Measurements from ENCODE around the gene B3GAT1. TPM values are rescaled to one million over a fixed set of nuclear protein-coding genes. Genes with fewer than 3 reads are reported as not detected.
"Not testable (repeated sequence)": the region's sequence is repeated elsewhere in the genome, so short reads cannot be mapped to it uniquely, and the experiment has no call there.

B3GAT1 gene, protein sequence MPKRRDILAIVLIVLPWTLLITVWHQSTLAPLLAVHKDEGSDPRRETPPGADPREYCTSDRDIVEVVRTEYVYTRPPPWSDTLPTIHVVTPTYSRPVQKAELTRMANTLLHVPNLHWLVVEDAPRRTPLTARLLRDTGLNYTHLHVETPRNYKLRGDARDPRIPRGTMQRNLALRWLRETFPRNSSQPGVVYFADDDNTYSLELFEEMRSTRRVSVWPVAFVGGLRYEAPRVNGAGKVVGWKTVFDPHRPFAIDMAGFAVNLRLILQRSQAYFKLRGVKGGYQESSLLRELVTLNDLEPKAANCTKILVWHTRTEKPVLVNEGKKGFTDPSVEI
- 0.16 and 0.28 TPM in 2 replicates for total RNA-seq

DNA sequence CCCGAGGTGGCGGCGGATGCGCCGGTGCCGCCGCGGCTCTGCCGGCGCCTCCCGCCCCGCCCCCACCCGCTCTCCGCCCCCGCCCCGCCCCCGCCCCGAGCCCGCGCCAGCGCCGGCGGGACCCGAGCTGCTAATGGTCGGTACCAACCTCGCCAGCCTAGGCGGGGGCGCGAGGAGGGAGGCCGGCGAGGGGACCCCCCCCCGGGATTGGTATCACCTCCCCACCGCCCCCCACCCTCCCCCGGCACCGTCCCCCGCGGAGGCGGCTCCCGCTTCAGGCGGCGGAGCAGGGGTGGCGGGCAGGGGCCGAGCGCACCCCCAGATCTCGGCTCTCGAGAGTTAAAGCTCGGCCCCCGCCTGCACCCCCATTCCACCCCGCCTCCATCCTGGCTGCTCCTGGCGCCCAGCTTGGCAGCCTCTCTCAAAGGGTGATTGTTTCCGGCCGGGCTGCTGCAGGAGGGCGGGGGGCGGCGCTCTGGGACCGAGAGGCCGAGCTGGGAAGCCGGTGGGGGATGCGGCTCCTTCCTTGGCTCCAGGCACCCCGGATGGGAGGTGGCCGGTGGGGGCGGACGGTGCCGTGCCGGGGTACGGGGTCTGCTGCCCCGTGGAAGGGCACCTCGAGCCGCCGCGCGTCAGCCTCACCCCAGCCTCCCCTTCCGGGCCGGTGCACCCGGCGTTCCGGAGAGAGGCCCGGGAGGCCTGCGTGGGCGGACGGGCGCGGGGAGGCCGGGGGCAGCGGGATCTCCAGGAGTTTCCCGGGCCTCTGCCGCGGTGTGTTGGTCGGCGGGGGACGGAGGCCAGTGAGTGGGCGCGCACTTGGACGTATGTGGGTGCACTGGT is at the start of gene B3GAT1:
TSS of gene B3GAT1 (minus strand) at position 40 of the 840 bp plus-strand sequence. CDS start 24,583 bp downstream, outside the sequence.
- peaks cover 71% of the 10 kb centered on the region for H3K27me3 Mint-ChIP-seq
- peak; percentile 71 for DNase-seq

DNA sequence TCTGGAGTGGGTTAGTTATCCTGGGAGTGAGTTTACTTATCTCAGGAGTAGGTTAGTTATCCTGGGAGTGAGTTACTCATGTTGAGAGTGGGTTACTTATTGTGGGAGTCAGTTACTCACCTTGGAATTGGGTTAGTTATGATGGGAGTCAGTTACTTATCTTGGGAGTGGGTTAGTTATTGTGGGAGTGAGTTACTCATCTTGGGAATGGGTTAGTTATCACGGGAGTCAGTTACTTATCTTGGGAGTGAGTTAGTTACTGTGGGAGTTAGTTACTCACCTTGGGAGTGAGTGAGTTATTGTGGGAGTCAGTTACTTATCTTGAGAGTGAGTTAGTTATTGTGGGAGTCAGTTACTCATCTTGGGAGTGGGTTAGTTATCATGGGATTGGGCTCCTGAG is 49.6 kb upstream of the B3GAT1 start:
- no peak for DNase-seq
- intact Hi-C loops (cut with micrococcal nuclease) = no loop called here
- no peak overlapping the region for H3K4me3 Mint-ChIP-seq
- no peaks in the 10 kb centered on the region for H3K9me3 Mint-ChIP-seq
- peaks cover 11% of the 10 kb centered on the region for H3K27me3 Mint-ChIP-seq
- no peak overlapping the region for H3K27ac Mint-ChIP-seq
- H3K4me1 Mint-ChIP-seq = no peaks in the 10 kb centered on the region
- H3K36me3 Mint-ChIP-seq (ENCODE audit: low read depth) = no peaks in the 10 kb centered on the region

More for the DNA sequence above, at the start of gene B3GAT1:
- H3K4me3 Mint-ChIP-seq = peak within 1 kb of the TSS; percentile 66
- peaks cover 7% of the 10 kb centered on the region for H3K4me1 Mint-ChIP-seq
- intact Hi-C loops (cut with micrococcal nuclease) = no loop called here
- H3K36me3 Mint-ChIP-seq (ENCODE audit: low read depth) = no peaks in the 10 kb centered on the region
- H3K27ac Mint-ChIP-seq = no peak within 1 kb of the TSS
- no peaks in the 10 kb centered on the region for H3K9me3 Mint-ChIP-seq

DNA sequence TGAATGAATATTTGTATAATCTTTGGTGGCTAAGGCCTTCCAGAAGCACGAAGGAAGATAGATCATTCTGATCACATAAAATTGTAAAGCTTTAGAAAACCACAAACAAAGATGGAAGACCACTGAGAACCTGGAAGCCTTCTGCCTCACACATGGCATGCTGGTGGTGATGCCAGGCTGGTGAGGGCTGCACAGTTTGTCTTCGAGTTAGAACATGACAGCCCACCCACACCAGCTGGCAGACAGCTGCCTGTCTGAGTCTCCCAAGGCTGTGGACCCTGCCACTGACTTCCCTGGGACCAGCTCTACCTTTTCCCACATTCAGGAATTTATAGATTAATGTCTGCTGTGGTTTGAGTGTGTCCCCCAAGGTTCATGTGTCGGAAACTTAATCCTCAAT is 48.8 kb upstream of the B3GAT1 start:
- peaks cover 4% of the 10 kb centered on the region for H3K9me3 Mint-ChIP-seq
- H3K4me3 Mint-ChIP-seq = no peak overlapping the region
- intact Hi-C loops (cut with micrococcal nuclease) = no loop called here
- DNase-seq = no peak
- no peaks in the 10 kb centered on the region for H3K4me1 Mint-ChIP-seq
- H3K36me3 Mint-ChIP-seq (ENCODE audit: low read depth) = no peaks in the 10 kb centered on the region
- no peak overlapping the region for H3K27ac Mint-ChIP-seq
- H3K27me3 Mint-ChIP-seq = peaks cover 11% of the 10 kb centered on the region

DNA sequence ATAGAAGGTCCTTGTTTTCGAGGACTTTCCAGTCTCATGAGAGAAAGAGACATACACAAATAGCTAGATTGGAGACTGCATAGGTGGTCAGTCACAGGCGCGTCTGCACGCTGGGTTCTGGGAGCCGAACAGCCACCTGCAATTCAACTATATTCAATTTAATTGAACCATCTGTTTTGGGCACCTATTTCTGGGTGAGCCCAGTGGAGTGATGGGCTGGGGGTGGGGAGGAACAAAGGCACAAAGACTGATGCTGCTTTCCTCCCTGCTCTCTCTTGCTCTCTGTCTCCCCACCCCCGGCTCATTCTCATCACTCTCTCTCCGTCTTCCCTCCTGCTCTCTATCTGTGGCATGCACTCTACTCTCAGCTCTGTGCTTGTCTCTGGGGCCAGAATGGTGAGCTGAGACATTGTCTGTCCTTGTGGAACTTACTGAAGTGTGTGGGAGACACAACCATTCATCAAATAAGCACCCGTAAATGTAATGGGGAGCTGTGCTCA is 48.1 kb upstream of the B3GAT1 start:
- no peak for DNase-seq
- Mint-ChIP-seq H3K36me3 (ENCODE audit: low read depth) (no peaks in the 10 kb centered on the region), H3K9me3 (peaks cover 4% of the 10 kb centered on the region), H3K27ac (no peak overlapping the region), H3K4me1 (no peaks in the 10 kb centered on the region), H3K27me3 (peaks cover 11% of the 10 kb centered on the region), H3K4me3 (no peak overlapping the region)
- intact Hi-C loops (cut with micrococcal nuclease) = no loop called here

DNA sequence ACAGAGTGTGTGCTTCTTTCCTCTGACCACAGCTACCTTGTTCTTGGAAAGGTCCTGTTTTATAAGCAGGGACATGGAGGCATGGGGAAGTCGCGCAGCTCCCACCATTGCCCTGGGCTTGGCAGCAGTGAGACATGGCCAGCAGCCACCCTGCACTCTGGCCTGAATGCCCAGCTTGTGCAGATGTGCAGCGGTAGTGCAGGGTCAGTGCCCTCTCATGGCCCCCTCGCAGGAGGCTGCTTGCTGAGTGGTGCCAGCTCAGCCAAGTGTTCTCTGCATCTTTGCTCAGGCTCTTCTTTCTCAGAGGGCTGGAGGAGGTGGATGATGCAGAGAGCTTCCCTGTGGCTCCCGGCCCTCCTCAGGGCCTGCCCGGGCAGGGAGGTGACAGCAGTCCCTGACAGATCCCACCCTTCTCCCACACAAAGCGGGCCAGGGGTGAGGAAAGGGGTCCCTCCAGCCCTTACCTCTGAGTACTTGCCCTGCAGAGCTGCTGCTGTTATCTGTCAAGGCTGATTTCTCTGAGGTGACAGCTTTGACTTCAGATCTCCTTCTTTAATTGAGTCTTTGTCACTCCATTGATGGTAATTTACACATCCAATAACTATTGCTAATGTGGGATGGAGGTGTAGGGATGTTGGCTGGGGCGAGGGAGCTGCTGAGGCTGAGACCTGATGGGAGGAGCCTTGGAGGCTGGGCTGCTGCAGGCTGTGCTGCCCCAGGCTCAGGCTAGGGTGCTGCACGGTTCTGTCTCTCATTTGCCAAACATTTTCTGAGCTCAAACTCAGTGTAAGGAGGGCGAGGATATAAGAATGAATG is 47.4 kb upstream of the B3GAT1 start:
- intact Hi-C loops (cut with micrococcal nuclease) = no loop called here
- DNase-seq = no peak
- Mint-ChIP-seq H3K4me3 (no peak overlapping the region), H3K4me1 (no peaks in the 10 kb centered on the region), H3K27me3 (peaks cover 7% of the 10 kb centered on the region), H3K9me3 (peaks cover 4% of the 10 kb centered on the region), H3K36me3 (ENCODE audit: low read depth) (no peaks in the 10 kb centered on the region), H3K27ac (no peak overlapping the region)

DNA sequence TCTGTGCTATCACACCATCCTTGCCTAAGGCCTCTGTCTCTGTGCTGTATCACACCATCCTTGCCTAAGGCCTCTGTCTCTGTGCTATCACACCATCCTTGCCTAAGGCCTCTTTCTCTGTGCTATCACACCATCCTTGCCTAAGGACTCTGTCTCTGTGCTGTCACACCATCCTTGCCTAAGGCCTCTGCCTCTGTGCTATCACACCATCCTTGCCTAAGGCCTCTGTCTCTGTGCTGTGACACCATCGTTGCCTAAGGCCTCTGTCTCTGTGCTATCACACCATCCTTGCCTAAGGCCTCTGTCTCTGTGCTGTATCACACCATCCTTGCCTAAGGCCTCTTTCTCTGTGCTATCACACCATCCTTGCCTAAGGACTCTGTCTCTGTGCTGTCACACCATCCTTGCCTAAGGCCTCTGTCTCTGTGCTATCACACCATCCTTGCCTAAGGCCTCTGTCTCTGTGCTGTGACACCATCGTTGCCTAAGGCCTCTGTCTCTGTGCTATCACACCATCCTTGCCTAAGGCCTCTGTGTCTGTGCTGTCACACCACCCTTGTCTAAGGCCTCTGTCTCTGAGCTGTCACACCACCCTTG is 45.5 kb upstream of the B3GAT1 start:
- intact Hi-C loops (cut with micrococcal nuclease); H3K27ac Mint-ChIP-seq; H3K9me3 Mint-ChIP-seq; H3K36me3 Mint-ChIP-seq (ENCODE audit: low read depth); H3K27me3 Mint-ChIP-seq; H3K4me3 Mint-ChIP-seq; DNase-seq; H3K4me1 Mint-ChIP-seq: not testable (repeated sequence)

DNA sequence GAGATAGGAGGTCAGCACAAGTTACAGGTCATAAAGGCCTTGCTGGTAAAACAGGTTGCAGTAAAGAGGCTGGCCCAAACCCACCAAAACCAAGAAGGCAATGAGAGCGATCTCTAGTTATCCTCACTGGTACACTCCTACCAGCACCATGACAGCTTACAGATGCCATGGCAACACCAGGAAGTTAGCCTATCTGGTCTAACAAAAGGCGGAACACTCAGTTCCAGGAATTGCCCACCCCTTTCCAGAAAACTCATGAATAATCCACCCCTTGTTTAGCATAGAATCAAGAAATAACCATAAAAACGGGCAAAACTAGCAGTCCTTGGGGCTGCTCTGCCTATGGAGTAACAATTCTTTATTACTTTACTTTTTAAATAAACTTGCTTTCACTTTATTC is 43.5 kb upstream of the B3GAT1 start:
- Mint-ChIP-seq H3K36me3 (ENCODE audit: low read depth) (no peaks in the 10 kb centered on the region), H3K27ac (no peak overlapping the region), H3K9me3 (peaks cover 4% of the 10 kb centered on the region), H3K4me3 (no peak overlapping the region), H3K27me3 (peaks cover 2% of the 10 kb centered on the region), H3K4me1 (no peaks in the 10 kb centered on the region)
- DNase-seq = no peak
- intact Hi-C loops (cut with micrococcal nuclease) = no loop called here

DNA sequence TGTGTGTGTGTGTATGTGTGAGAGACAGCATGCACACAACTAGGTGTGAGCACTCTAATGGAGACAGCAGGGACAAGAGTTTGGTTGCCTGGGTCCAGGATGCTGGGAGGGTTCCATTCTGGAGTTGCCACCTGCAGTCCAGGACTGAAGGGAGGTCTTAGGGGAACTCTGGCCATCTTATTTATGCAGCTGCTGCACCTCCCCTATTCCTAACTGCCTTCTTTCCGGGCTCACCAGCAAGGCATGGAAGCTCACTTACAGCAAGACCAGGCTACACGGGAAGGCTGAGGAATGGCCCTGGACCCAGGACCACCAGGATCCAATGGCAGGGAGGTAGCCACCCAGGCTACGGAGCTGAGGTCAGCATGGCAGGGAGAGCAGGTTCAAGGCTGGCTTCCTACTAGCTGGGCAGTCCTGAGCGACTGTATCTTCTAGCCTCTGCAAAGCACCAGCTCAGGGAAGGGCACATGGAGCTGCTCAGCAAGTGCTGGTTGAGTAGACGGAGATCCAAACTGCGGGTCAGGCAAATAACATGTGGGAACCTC is 42.2 kb upstream of the B3GAT1 start:
- no peak overlapping the region for H3K27ac Mint-ChIP-seq
- no peaks in the 10 kb centered on the region for H3K4me1 Mint-ChIP-seq
- H3K9me3 Mint-ChIP-seq = peaks cover 4% of the 10 kb centered on the region
- no peaks in the 10 kb centered on the region for H3K27me3 Mint-ChIP-seq
- intact Hi-C loops (cut with micrococcal nuclease) = no loop called here
- no peaks in the 10 kb centered on the region for H3K36me3 Mint-ChIP-seq (ENCODE audit: low read depth)
- DNase-seq = no peak
- no peak overlapping the region for H3K4me3 Mint-ChIP-seq

DNA sequence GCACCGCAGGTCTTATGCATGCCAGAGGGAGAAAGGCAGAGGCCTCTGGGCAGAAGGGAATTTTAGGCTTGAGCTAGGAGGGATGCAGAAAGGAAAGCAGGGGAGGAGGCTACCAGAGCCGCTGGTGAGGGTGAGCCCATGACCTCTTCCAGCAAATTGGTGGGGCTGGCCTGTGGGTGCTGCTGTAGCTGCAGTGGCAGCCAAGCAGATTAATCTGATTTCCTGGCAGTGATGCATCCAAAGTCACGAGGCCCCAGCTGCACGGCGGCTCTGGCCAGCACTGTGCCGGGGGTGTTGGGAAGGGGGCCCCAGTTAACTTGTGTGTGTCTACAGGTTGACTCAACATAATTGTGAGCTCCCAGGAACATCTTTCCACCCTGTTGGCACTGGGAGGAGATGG is 41.4 kb upstream of the B3GAT1 start:
- DNase-seq = no peak
- Mint-ChIP-seq H3K27ac (no peak overlapping the region), H3K9me3 (peaks cover 4% of the 10 kb centered on the region), H3K27me3 (no peaks in the 10 kb centered on the region), H3K4me1 (no peaks in the 10 kb centered on the region), H3K4me3 (no peak overlapping the region), H3K36me3 (ENCODE audit: low read depth) (no peaks in the 10 kb centered on the region)
- intact Hi-C loops (cut with micrococcal nuclease) = no loop called here

DNA sequence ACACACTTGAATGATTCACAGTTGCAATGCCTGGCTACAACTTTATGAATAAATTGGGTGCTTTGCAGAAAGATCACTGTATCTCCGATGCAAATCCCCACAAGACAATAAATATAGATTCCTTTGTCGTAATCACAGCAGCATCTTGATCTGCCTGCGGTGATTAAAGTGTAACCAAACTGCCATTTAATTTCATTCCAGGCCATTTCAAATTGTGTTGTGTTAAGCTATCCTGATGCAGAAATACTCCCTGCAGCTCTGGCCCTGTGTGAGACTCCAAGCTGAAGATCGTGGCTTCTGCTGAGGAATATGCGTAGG is 40.8 kb upstream of the B3GAT1 start:
- intact Hi-C loops (cut with micrococcal nuclease) = no loop called here
- H3K4me3 Mint-ChIP-seq = no peak overlapping the region
- DNase-seq = no peak
- peaks cover 4% of the 10 kb centered on the region for H3K9me3 Mint-ChIP-seq
- H3K27me3 Mint-ChIP-seq = no peaks in the 10 kb centered on the region
- H3K27ac Mint-ChIP-seq = no peak overlapping the region
- no peaks in the 10 kb centered on the region for H3K36me3 Mint-ChIP-seq (ENCODE audit: low read depth)
- no peaks in the 10 kb centered on the region for H3K4me1 Mint-ChIP-seq

DNA sequence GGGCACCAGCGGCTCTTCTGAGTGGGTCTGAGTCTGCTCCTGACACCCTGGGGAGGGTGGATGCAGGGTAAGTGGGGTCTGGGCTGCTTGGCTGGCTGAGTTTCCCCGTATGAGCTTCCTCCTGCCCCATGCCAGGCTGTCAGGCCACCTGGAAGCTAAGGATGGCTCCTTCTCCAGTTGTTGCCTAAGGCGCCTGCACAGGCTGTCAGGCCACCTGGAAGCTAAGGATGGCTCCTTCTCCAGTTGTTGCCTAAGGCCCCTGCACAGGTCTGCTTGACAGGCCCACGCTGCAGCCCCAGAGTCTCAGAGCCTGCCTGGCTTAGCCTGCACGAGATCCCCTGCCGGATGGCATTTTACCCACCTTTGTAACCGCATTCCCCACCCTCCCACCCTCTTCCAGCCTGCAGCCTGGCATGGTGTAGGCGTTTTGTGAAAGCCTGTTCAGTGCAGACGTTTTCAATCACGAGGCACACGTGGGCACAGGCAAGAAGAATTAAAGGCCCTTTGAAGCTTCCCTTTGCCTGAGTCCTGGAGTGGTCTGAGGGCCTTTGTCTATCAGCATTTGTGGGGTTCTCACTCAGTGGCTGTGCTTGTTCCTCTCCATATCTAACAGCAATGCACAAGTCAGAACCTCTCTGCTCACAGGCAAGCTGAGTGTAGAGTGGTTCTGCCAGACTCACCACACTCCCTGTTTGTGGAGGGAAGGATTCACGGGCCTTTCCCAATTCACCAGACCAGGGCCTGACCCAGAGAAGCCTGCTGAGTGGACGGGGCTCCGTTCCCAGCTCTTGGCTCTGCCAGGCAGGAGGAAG is 40.2 kb upstream of the B3GAT1 start:
- DNase-seq = no peak
- peaks cover 4% of the 10 kb centered on the region for H3K9me3 Mint-ChIP-seq
- no peaks in the 10 kb centered on the region for H3K36me3 Mint-ChIP-seq (ENCODE audit: low read depth)
- H3K4me3 Mint-ChIP-seq = no peak overlapping the region
- intact Hi-C loops (cut with micrococcal nuclease) = no loop called here
- no peaks in the 10 kb centered on the region for H3K4me1 Mint-ChIP-seq
- no peak overlapping the region for H3K27ac Mint-ChIP-seq
- no peaks in the 10 kb centered on the region for H3K27me3 Mint-ChIP-seq

DNA sequence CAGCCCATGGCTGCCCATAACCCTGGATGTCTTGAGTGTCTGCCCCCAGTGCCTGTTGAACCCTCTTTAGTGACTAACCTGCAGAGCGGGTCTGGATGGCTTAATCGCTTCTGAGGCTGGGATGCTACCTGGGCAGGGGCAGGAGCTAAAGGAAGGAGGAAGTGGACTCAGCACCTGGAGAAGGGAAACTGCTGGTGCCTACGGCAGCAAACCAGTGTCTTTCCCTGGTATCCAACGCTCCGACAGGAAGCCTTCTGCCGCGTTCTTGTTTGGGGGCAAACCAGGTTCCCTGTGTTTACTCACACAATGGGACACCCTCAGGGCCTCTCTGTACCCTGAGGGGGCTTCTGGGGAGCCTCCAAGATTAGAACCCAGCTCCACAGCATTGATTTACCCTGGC is 38.1 kb upstream of the B3GAT1 start:
- Mint-ChIP-seq H3K4me1 (no peaks in the 10 kb centered on the region), H3K27me3 (no peaks in the 10 kb centered on the region), H3K9me3 (no peaks in the 10 kb centered on the region), H3K27ac (no peak overlapping the region), H3K36me3 (ENCODE audit: low read depth) (no peaks in the 10 kb centered on the region), H3K4me3 (no peak overlapping the region)
- DNase-seq = no peak
- intact Hi-C loops (cut with micrococcal nuclease) = no loop called here

DNA sequence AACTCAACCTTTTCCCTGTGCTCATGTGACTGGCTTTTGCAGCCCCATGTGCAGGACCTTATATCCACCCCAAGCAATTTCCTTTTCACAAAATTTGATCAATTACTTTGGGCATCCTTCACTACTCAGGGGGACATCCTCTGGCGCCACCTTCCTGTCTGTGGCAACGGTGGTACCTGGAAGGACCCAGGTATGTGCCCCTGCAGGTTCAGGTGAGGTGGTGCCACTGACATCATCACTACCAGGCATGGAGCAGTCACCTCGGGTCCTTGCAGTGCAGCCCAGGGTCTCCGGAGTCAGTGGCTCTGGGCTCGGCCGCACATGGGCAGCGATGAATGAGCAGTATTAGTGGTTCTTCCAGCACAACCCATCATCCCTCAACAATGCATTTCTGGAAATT is 37.7 kb upstream of the B3GAT1 start:
- H3K4me1 Mint-ChIP-seq = no peaks in the 10 kb centered on the region
- no peaks in the 10 kb centered on the region for H3K9me3 Mint-ChIP-seq
- H3K27ac Mint-ChIP-seq = no peak overlapping the region
- no peaks in the 10 kb centered on the region for H3K36me3 Mint-ChIP-seq (ENCODE audit: low read depth)
- intact Hi-C loops (cut with micrococcal nuclease) = no loop called here
- no peaks in the 10 kb centered on the region for H3K27me3 Mint-ChIP-seq
- H3K4me3 Mint-ChIP-seq = no peak overlapping the region
- no peak for DNase-seq
